Parathyroid adenoma (tissue), 2 donors: ENCODE data around the gene RCL1.

Experiments
- H2AFZ ChIP-seq: fragments of 300-600 bp; sonication (generic); one replicate; pipeline ENCODE4 v1.7.0; 2017; ENCODE audit warnings: antibody characterized with exemption, mild to moderate bottlenecking
- H3K27ac ChIP-seq: fragments of 300-600 bp; sonication (generic); one replicate; pipeline ENCODE4 v1.7.0; 2017
- H3K27me3 ChIP-seq: fragments of 300-600 bp; sonication (generic); one replicate; pipeline ENCODE4 v1.7.0; 2017; ENCODE audit warnings: low read length; ENCODE audit not compliant: control insufficient read depth, insufficient read depth
- H3K36me3 ChIP-seq: fragments of 300-600 bp; sonication (generic); one replicate; pipeline ENCODE4 v1.7.0; 2017; ENCODE audit warnings: low read length; ENCODE audit not compliant: control insufficient read depth, insufficient read depth
- H3K4me1 ChIP-seq: fragments of 300-600 bp; sonication (generic); one replicate; pipeline ENCODE4 v1.7.0; 2017; ENCODE audit warnings: control low read depth
- H3K4me2 ChIP-seq: fragments of 300-600 bp; sonication (generic); one replicate; pipeline ENCODE4 v1.7.0; 2017; ENCODE audit warnings: low read length
- H3K4me3 ChIP-seq: fragments of 300-600 bp; sonication (generic); one replicate; pipeline ENCODE4 v1.7.0; 2017; ENCODE audit warnings: low read depth, low read length
- H3K79me2 ChIP-seq: fragments of 300-600 bp; sonication (generic); one replicate; pipeline ENCODE4 v1.7.0; 2017; ENCODE audit warnings: control low read depth
- H3K9ac ChIP-seq: fragments of 300-600 bp; sonication (generic); one replicate; pipeline ENCODE4 v1.7.0; 2017; ENCODE audit warnings: mild to moderate bottlenecking
- H3K9me3 ChIP-seq: fragments of 300-600 bp; sonication (generic); one replicate; pipeline ENCODE4 v1.7.0; 2017; ENCODE audit warnings: low read length; ENCODE audit not compliant: control insufficient read depth
- CTCF ChIP-seq: fragments of 300-600 bp; sonication (generic); IDR thresholded peaks from one replicate; pipeline ENCODE4 v1.7.0; 2017; ENCODE audit warnings: antibody characterized with exemption, mild to moderate bottlenecking
- donor health status: primary hyperparathyroidism.

Gene RCL1

GRCh38 chr9:4862506-4863250 lies 69.9 kb downstream of the RCL1 start:
- Histone ChIP-seq H3K79me2 (no peaks in the 10 kb centered on the region), H3K36me3 (no peaks in the 10 kb centered on the region), H2AFZ (no peak overlapping the region), H3K4me1 (no peaks in the 10 kb centered on the region), H3K27ac (no peak overlapping the region), H3K9me3 (no peaks in the 10 kb centered on the region), H3K4me3 (no peak overlapping the region), H3K27me3 (no peaks in the 10 kb centered on the region), H3K4me2 (no peak overlapping the region), H3K9ac (no peak overlapping the region)
- no peak for TF ChIP-seq CTCF

GRCh38 chr9:4864234-4864661 lies 71.5 kb downstream of the RCL1 start:
- TF ChIP-seq CTCF, result no peak
- Histone ChIP-seq H3K27ac (no peak overlapping the region), H3K79me2 (no peaks in the 10 kb centered on the region), H3K9me3 (no peaks in the 10 kb centered on the region), H3K27me3 (no peaks in the 10 kb centered on the region), H3K4me2 (no peak overlapping the region), H3K9ac (no peak overlapping the region), H3K36me3 (no peaks in the 10 kb centered on the region), H3K4me3 (no peak overlapping the region), H2AFZ (no peak overlapping the region), H3K4me1 (no peaks in the 10 kb centered on the region)

GRCh38 chr9:4864698-4865097 lies 72.0 kb downstream of the RCL1 start:
- Histone ChIP-seq H3K9ac (no peak overlapping the region), H3K27ac (no peak overlapping the region), H3K4me1 (no peaks in the 10 kb centered on the region), H3K4me2 (no peak overlapping the region), H3K4me3 (no peak overlapping the region), H3K36me3 (no peaks in the 10 kb centered on the region), H3K9me3 (no peaks in the 10 kb centered on the region), H3K27me3 (no peaks in the 10 kb centered on the region), H3K79me2 (no peaks in the 10 kb centered on the region), H2AFZ (no peak overlapping the region)
- TF ChIP-seq CTCF, result no peak

GRCh38 chr9:4865681-4866080 lies 72.9 kb downstream of the RCL1 start:
- H3K4me2 ChIP-seq, result no peak overlapping the region
- H3K9ac ChIP-seq, result no peak overlapping the region
- no peaks in the 10 kb centered on the region for H3K27me3 ChIP-seq
- H3K9me3 ChIP-seq, result no peaks in the 10 kb centered on the region
- H3K27ac ChIP-seq, result no peak overlapping the region
- H3K36me3 ChIP-seq, result no peaks in the 10 kb centered on the region
- H3K79me2 ChIP-seq, result no peaks in the 10 kb centered on the region
- no peak overlapping the region for H3K4me3 ChIP-seq
- H2AFZ ChIP-seq, result no peak overlapping the region
- TF ChIP-seq CTCF, result no peak
- no peaks in the 10 kb centered on the region for H3K4me1 ChIP-seq
